CD1c-positive myeloid dendritic cell (primary cell): ENCODE results near the gene GALNT2.

Experiments used
- DNase-seq: peaks from one replicate; pipeline ENCODE4 v3.0.0-alpha.2; 2016; ENCODE audit errors: extremely low spot score

The GALNT2 gene

GRCh38 chr1:230112131-230112701, 45.2 kb downstream of the GALNT2 start:
- peak; percentile 68 for DNase-seq

DNA sequence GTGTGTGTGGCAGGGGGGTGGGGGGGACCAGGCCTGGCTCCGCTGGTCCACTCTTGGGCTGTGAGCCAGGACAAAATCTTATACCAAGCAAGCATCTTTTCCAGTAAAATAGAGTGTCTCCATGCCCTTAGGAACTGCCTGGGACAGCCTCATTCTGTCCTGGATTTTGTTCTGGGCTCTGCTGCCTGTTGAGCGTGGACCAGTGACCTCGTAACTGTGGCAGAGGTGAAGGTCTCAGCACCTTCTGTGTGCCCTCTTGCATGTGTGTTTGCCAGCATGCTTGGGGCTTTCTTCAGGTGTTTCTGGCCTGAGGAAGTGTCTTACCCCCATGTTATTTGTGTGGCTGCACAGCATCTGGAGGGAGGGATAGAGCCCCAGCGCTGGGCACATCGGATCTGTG, 45.7 kb downstream of the GALNT2 start:
- DNase-seq, result no peak

GRCh38 chr1:230113235-230113592, 46.2 kb downstream of the GALNT2 start:
- no peak for DNase-seq

DNA sequence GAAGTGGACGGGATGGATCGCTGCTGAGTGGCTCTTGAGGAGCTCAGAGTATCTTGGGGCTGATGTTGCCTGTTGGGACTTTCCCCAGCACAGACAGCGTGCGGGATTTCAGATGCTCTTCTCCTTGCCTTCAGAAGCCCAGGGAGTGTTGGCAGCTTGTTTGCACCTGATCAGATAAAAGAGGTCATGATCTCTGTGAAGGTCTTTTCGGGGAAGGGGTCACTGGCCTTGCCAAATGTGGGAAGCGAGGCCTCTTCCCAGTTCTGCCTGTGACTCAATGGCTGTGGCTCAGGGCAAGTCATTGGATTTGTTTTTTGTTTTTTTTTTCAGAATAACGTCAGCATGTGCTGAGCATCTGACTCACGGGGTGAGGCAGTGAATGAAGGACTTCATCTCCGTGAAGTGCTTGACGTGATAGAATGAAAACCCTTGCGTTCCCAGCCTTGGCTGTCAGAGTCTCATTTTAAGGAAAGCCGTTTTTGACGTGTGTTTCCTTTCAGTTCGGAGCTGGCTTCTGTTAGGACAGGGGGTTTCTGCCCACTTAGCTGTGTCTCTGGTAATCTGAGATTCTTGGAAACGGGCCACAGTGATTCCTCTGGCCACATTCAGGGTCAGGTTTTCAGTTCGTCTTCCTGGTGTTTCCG, 46.7 kb downstream of the GALNT2 start:
- no peak for DNase-seq

DNA sequence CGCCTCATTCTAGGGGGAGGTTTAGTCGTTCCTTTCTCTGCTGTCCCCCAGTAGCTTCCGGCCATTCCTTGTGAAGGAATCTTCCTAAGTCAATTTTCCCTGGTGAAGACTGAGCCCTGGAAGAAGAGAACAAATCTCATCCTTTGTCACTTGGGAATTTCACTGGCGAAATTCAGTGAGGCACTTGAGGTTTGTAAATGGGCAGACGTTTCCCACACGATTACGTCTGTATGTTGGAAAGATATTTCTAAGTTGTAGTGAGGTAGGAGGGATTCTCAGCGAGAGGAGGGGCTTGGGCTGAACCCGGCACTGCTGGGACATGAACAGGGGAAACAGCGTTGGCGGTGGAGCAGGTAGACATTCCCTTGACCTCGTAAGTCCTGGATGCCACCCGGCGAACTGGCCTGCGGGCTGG, 47.2 kb downstream of the GALNT2 start:
- DNase-seq, result no peak

- DNase-seq, result no peak
Observed at GRCh38 chr1:230117694-230118093, 50.7 kb downstream of the GALNT2 start.

DNA sequence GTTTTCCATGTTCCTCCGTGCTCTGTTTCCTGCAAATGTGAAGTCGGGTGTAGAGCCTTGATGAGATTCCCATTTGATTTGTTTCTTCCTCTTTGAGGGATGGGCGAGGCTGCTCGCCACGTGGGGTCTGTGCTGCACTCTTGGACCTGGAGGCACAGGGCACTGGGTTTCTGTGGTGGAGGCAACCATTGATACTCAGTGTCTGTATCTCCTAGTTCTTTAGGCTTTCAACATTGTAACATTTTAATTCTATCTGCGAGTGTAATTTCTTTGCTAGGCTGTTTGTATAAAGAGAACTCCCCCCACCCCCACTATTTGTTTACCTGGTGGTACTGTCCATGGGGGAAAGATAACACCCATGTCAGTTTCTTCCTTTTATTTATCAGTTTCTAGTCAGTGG, 52.3 kb downstream of the GALNT2 start:
- DNase-seq, result no peak

GRCh38 chr1:230120289-230120920, 53.4 kb downstream of the GALNT2 start:
- DNase-seq, result no peak

- no peak for DNase-seq
Observed at GRCh38 chr1:230120921-230121381, 53.9 kb downstream of the GALNT2 start.

DNA sequence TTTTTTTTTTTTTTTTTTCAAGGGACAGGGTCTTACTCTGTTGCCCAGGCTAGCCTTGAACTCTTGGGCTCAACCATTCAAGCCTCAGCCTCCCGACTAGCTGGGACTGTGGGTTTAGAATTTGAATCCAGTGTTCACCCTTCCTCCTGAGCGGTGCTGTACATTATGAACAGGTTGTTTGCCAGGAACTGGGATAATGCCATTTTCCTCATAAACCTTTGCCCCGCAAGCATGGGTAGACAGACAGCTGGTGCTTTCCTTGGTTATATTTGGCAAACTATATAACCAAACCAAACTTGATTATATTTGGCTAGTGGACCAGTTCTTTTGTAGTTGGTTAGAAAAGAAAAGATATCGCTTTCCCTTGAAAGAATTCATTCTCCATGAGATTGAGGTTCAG, 54.9 kb downstream of the GALNT2 start:
- no peak for DNase-seq

DNA sequence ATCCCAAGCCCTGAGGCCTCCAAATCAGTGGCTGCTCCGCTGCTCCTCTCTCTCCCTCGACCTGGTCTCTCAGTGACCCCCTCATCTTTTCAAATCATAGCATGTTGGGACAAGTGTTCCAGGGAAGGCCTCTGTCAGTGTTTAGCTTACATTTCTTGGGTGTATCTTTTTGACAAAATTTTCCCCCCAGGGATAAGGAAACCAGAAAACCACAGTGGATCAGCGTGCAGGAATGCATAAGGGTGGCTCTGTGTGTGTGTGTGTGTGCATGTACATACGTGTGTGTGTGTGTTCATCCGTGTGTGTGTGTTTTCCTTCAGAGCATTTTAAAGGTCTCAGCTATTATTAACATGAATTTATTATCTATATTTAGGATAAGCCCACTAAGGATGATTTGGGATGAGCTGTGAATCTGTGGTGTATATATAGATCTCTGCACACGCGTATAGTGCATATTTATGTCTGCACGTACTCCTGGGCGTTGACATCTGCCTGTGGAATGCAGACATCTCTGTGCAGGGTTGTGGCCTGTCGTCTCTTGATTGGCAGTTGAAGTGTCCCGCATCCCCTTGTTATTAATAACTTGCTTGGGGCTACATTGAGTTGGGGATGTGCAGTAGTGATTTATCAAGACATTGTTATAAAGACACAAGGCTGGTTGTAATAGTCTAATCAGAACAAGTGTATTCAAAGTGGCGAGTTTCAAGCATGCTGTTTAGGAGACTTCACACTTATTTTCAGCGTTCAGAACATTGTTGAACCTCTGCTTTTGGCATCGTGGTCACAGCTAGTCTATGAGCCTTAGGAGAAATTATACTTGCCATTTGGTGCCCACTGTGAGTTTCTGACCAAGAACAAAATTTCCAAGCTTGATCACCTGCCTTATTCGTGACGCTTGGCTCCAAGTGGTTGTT, 55.6 kb downstream of the GALNT2 start:
- DNase-seq, result no peak

DNA sequence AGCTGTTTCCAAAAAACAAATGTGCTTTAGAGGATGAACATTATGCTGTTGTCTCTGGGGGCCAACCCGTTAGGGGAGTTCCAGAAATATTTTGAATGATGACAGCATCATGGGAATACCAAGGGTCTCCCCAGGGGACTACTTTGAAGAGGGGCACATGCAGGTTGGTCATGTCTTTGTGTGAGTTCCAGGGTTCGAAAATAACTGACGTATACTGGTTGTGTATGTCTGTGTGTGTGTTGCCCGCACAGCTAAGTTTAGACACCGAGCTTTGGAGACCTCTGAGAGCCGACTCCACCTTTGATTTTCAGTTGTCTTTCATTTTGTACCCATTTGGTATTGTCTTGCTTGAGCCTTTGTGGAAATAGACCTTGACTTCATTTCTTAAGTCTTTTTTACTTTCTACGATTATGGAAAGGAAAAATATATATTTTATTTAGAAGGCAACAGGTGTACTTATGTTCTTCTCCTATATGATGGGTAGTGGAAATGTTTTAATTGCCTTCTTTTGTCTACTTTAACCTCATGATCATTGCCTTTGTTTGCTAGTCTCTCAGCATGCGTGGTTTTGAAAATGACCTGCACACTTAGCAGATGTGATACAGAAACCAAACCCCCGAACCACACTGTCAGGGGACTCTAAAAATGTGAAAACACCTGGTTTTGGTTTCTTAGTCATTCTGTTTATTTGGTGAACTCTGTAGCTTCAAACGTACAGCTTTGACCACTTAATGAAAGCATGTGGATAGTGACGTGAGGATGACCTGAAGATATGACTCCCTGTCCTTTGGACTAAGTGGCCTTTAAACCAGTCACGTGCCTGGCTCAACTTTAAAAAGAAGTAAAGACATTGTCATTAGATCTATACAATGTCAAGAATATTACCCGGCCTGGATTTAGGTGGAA, 56.5 kb downstream of the GALNT2 start:
- DNase-seq, result no peak

- DNase-seq, result no peak
Observed at GRCh38 chr1:230124186-230125128, 57.4 kb downstream of the GALNT2 start.

DNA sequence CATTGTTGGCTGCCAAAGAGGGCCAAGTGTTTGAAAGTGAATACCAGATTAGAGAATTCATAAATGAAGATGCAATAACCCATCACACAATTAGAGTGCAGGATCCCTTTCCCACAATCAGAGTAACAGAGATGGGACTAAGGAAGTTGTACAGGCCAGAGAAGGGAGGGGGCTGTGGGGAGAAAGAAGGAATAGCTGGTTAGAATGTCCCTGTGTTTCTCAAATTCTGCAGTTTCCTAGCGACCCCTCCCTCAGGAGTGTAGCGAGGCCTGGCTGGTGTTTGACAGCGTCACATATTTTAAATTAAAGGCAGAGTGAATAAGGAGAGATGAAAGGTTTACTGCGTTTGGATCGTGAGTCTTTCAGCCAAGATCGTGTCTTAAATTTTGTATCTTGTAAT, 58.1 kb downstream of the GALNT2 start:
- DNase-seq, result no peak

DNA sequence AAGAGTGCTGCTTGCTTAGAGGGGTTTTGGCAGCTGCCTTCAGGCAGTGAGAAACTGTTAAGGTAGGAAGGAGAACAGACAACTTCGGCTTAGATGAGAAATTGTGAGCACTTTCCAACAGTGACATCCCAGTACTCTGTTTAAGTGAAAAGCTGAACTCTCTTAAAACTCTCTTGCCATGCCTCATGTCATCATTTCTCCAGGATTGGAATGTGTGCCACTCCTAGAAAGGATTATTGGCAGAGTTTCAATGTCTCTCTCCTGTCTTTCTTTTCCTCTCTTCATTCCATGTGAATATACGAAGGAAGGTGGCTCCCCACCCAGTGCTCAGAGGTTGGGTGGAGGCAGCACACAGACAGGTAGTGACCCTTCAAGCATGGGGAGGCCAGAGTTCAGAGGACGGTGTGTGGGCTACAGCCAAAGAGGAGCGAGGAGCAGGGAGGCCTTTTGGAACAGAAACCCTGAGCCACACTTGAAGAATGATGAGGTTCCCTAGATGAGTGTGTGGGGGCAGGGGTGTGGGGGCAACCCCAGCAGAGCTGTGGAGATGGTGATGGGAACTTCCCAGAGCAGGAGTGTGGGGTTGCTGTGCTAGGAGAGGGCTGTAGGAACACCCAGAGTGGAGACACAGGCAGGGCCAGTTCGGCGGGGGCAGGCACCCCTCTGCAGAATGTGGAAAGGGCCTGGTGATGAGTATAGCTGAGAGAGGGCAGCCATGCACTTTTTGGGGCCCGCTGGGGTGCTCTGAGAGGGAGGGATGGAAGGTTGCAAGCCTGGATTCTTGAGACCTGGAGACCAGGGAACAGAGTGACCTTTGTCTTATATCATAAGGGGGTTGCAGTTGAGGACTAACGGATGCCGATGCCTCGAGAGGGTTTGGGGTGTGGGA, 58.8 kb downstream of the GALNT2 start:
- DNase-seq, result no peak

- DNase-seq, result no peak
Observed at GRCh38 chr1:230126529-230127104, 59.6 kb downstream of the GALNT2 start.

- no peak for DNase-seq
Observed at GRCh38 chr1:230127105-230128054, 60.3 kb downstream of the GALNT2 start.
